NB4 (cell line): ENCODE results near the gene STEAP3.

Experiments used
- CTCF ChIP-seq: IDR thresholded peaks from one replicate; pipeline ENCODE4 v1.5.1; 2012; ENCODE audit warnings: low read depth, low read length
- MAX ChIP-seq: IDR thresholded peaks from 2 replicates; pipeline ENCODE4 v1.6.1; 2011; ENCODE audit warnings: low read depth, low read length
- MYC ChIP-seq: IDR thresholded peaks from 2 replicates; pipeline ENCODE4 v1.6.1; 2011; ENCODE audit warnings: low read depth, low read length
- POLR2A ChIP-seq: IDR thresholded peaks from 2 replicates; pipeline ENCODE4 v1.6.1; 2011; ENCODE audit warnings: mild to moderate bottlenecking; ENCODE audit not compliant: insufficient read length; ENCODE audit errors: extremely low read depth

DNA sequence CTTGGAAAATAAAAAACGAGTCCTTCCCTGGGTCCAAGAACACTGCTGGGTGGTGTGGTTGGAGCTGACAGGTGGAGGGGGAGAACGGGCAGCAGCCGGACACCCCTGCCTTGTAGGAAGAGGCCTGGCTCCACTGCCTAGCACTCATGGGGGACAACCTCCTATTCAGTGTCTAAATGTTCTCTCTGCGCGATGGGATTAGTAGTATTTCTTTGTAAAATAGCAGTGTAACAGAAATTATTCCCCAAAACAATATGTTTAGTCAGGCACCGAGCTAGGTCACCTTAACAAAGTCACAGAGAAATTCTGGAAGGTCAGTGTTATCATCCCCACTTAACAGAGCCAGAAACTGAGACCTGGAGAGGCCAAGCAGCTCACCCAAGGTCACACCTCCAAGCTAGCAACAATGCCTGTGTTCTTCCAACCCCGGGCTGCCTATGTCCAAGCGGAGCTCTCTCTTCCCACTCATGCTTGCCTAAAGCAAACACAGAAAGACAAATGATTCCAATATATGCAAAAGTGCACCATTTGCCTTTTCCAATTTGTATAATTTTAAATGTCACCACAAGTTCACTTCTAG lies 68.0 kb downstream of the STEAP3 start:
- no peak for TF ChIP-seq CTCF
- no peak for TF ChIP-seq POLR2A
- no peak for TF ChIP-seq MYC
- no peak for TF ChIP-seq MAX
